Activated CD8-positive, alpha-beta memory T cell treated with anti-CD3 and anti-CD28 coated beads, Interleukin-2, amount 50 U/mL, for 24 hours (primary cell): ENCODE measurements around the gene PACRG.

Experiments
- DNase-seq: peaks from one replicate; pipeline ENCODE4 v3.0.0-alpha.2; 2020; ENCODE audit errors: extremely low read depth

Gene PACRG

DNA sequence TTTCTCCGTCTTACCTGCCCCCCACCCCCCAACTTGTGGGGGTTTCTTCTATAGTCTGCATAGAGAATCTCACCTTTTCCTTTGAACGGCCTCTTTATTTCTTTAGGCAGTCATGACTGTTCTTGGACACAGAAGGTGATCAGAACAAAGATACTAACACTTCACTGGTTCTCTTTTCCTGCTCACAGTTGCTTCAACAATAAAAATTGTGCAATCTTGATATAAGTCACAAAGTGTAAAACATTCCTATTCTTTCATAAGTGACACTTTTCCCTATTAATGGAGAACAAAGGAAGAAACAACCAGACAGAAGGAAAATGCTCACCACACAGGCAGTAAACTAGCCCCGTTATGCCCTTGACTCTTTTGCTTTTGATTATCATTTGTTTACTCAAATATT, 448.3 kb downstream of the PACRG start:
- no peak for DNase-seq

- no peak for DNase-seq
These were observed 449.2 kb downstream of the PACRG start for GRCh38 chr6:163177007-163177406.

- DNase-seq: no peak
These were observed 450.2 kb downstream of the PACRG start for GRCh38 chr6:163177892-163178420.

DNA sequence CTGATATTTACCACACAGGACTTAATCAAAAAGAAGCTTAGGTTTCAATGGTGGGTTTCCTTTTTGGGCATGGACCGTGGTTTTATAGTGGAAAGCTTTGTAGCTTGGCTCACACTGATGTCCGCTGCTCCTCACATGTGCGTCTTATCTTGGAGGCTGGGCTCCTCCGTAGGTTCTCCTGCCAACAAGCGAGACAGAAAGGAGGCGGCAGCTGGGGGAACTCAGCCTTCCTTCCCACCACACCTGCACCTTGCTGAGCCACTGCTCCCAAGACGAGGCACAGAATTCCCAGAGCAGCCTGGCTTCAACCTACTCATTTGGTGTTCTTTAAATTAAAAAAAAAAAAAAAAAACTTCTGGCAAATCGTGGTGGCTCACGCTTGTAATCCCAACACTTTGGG, 451.3 kb downstream of the PACRG start:
- DNase-seq: no peak

- no peak for DNase-seq
These were observed 451.9 kb downstream of the PACRG start for GRCh38 chr6:163179721-163180120.

DNA sequence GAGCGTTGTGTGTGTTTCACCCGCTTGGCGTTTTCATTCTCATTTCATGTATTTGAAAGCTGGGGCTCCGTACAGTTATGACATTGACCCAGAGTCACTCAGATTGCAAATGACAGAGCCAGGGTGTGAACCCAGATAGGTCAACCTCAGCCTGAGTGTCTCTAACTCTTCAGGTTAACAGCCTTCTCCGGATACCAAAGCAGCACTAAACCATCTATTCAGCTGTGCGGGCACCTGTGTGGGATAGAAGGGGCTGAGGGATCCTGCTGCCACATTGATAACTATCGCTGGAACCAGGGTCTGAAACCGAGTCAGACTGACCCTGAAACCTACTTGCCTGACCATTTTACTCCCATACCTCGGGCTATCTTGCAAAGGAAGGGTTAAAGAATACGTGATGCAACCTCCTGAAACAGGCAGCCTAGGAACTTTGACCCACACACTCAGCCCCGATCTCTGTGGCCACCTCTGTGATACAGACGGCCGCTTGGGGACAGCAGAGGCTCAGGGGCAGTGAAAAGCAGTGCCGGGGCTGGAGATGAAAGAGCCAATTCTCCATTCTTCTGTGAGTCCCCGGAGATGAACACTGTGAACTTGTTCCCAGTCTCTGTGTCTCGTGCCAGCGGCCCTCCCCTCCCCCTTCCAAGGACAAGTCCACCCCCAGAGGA, 453.2 kb downstream of the PACRG start:
- no peak for DNase-seq

DNA sequence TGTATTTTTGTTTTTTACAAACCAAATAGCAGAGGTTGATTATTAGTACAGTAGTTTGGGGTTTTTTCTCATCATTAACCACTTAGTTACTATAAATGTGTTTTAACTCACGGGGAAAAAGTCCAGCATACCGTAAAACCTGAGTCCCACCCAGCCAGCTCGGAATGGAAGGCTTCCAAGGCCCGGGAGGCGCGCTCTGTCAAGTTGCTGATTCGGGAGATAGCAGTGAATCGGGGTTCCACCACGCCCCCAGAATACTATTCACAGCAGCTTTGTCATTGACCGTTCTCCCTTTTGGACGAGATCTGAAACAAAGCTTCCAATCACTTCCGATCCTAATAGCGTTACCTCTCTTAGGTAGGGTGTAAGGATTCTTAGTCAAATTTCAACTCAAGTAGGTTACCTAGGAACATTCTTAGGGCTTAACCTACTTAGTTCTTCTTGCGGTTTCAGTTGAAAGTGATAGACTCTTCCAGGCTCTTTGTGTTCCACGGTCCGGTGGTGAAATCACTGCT, 453.9 kb downstream of the PACRG start:
- no peak for DNase-seq

DNA sequence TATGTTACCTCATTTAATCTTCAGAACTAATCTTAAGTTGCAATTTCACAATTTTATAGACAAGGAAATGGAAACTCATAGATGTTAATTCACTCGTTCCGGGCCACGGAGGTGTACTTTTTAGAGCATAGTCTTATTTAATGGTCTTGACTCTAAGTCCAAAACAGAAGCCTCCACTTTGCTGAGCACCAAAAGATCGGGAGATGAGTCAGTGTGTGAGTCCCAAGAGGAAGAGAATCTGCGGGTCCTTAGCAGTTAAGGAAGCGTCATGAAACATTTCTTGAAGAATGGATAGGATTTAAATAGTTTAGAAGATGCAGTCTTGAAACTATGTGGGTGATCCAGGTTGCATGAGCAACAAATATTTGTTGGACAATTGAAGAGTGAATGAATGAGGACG, 454.9 kb downstream of the PACRG start:
- DNase-seq: no peak

DNA sequence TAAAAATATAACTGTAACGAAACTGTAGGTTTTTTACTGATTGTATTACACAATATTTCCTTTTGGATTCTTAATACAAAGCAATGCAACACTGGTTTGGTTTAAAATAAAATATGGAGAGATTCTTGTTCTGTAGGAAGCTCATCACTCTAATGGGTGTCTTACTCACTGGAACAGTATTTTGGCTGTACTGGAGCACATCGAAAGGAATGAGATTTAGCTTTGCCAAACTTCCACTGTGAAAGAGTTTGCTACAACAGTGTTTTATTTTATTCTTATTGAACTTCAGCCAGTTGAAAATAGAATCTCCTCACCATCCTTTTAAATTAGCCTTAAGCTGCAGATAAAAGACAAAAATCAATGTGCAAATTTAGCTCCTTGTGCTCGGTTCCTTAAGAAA, 456.0 kb downstream of the PACRG start:
- no peak for DNase-seq

DNA sequence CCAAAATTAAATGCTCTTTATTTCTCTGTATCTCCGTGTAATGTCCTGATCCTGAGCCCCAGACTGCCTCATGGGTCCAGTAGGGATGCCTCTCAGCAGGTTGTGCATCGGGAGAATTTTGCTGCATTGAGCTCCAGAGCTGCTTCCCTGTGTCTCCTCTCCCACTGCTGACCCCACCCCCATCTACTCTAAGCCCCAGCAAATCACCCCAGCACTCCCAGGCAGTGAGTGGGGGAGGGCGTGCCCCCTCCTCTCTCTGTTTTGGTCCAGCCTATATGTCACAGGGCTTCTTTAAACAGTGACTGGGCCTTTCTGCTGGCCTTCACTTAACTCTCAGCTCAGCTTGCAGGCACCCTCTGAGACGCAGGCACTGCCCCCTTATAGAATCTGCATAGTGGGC, 458.0 kb downstream of the PACRG start:
- no peak for DNase-seq

DNA sequence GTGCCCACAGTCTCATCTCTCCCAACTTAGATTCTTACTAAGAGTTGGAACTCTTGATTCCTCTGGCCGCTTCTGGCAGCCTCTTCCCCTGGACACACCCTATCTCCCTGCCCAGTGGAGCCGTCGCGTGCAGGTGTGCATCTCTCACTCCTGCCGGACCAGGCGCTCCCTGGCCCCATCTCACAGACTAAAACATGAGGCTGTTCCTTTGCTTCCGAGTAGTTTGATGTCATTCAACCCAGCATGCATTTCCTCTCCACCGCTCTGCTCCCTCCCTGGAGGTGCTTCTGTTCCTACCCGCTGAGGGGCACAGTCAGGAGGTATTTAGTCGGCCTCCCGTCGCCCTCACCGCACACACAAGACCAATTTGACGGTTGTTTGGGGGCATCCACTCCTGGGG, 458.8 kb downstream of the PACRG start:
- no peak for DNase-seq

- DNase-seq: no peak
These were observed 459.4 kb downstream of the PACRG start for GRCh38 chr6:163187201-163187600.

- no peak for DNase-seq
These were observed 459.8 kb downstream of the PACRG start for GRCh38 chr6:163187606-163188005.

- DNase-seq: no peak
These were observed 461.0 kb downstream of the PACRG start for GRCh38 chr6:163188746-163189145.

- no peak for DNase-seq
These were observed 461.8 kb downstream of the PACRG start for GRCh38 chr6:163189609-163190008.

DNA sequence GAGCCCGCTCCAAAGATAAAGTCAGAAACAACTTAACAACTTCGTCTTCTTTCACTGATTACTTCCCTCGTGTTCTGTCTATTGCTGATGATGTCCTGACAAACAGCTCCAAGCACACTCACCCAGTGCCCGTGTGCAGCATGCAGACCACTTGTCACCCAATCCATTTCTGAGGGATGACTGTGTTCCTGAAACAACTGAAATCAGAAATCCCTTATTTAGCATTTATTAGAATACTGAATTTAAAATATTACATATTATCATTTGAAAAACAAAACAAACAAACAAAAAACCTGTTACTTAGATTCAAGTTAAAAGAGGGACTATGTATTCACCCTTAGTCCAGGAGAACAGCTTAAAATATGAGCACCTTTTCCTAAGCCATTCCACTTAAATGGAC, 463.0 kb downstream of the PACRG start:
- DNase-seq: no peak

DNA sequence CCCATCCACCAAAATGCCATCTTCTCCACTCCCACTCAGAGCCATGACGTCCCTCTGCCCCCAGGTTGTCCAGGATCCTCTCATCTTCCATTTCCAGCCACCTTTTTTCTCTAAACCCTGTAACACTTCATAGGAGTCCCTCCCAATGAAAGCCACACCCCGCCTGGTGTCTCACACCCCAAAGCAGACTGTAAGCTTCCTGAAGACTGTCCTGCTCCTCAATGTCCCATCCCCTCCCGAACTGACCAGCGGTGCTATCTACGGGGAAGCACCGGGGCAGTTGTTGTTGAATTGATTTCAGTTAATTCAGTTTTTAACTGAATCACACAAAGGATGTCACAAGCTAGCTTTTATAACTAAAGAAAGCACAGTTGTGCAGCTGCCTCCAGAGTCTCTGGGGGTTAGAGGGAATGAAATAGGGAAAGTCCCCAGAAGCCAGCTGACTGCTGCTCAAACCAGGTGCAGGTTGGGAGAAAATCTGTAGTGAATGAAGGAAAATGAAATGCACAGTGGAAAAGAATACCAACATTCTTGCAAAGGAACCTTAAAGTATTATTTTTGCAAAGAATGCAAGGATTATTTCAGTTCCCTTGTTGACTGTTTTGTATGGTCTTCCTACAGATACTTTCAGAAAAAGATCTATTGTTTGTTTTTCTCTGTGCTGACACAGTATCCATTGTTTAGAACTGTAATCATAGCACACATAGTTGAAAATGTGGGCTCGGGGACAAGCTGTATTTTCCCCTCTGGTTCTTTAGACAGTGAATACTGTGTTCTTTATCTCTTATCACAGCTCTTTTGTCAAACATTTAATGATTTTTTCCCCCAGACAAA, 464.1 kb downstream of the PACRG start:
- no peak for DNase-seq

- no peak for DNase-seq
These were observed 464.8 kb downstream of the PACRG start for GRCh38 chr6:163192591-163192990.

GRCh38 chr6:163193326-163193725, 465.6 kb downstream of the PACRG start:
- DNase-seq: no peak

GRCh38 chr6:163195721-163196691, 468.2 kb downstream of the PACRG start:
- no peak for DNase-seq

- no peak for DNase-seq
These were observed 470.1 kb downstream of the PACRG start for GRCh38 chr6:163197839-163198238.

DNA sequence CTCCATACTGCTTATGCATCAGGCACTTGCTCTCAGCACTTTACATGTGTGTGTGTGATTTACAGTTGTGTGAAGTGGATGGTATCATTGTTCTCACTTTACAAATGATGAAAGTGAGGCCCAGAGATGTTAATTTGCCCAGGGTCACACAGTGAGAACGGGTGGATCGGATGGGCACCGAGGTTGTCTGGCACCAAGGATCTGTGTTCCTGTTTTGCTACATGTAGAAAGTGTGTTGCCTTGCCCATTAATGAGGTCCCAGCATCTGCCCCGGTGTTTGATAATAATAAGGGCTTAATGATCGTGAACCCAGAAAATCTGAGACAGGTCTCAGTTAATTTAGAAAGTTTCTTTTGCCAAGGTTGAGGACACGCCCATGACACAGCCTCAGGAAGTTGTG, 470.6 kb downstream of the PACRG start:
- no peak for DNase-seq
